Measurements from ENCODE around the gene NELL1. TPM values are rescaled to one million over a fixed set of nuclear protein-coding genes. Genes with fewer than 3 reads are reported as not detected.

Gene NELL1
- polyA plus RNA-seq, 1 of the 3 experiments (the other 2 are of a cell fraction) = not detected

DNA sequence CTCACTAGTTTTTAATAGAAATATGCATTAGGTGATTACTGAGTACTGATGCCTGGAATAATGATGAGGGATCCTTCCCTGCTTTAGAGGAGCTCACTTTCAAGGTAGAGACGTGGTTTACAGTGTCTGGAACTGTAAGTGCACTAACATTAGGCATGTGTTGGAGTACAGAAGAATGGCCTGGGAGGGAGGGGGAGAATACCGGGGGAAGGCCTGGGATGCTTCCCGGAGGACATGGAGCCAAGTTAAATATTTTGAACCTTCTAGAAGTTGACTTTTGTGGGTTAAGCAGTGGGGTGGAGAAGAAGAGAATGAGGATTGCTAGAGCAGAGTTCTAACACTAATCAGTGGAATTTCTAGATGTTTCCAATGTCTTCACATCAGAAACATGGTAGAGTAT, 261.6 kb downstream of the NELL1 start (continued):
- TF ChIP-seq ZBTB33 (IDR thresholded peaks at IDR 0.05; ENCODE audit: borderline replicate concordance, low read depth) (no peak), RFX5 (IDR thresholded peaks at IDR 0.05; ENCODE audit: low read length) (no peak), SMC3 (IDR thresholded peaks at IDR 0.05; ENCODE audit: low read depth, low read length) (no peak), GABPA (IDR thresholded peaks at IDR 0.05; ENCODE audit: low read depth) (no peak), FOXM1 (IDR thresholded peaks at IDR 0.05; ENCODE audit: low read depth) (no peak)
- TF ChIP-seq, protein P1, sequence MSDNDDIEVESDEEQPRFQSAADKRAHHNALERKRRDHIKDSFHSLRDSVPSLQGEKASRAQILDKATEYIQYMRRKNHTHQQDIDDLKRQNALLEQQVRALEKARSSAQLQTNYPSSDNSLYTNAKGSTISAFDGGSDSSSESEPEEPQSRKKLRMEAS (IDR thresholded peaks at IDR 0.05; ENCODE audit: low read depth) = no peak

GRCh38 chr11:20933086-20933485, 263.7 kb downstream of the NELL1 start:
- Histone ChIP-seq H3F3A (replicated peaks; ENCODE audit: insufficient read depth) (no peaks in the 10 kb centered on the region), H2AFZ (ENCODE audit: low read depth) (no peak overlapping the region), H4K20me1 (ENCODE audit: insufficient read depth) (no peaks in the 10 kb centered on the region), H3K27me3 (ENCODE audit: insufficient read depth) (no peaks in the 10 kb centered on the region), H3K9me2 (no peaks in the 10 kb centered on the region), H3K4me2 (no peak overlapping the region), H3K9me3 (no peaks in the 10 kb centered on the region), H3K4me3 (ENCODE audit: low read depth in 2 of 2, low read length in 1 of 2) (no peak overlapping the region), H3K27ac (ENCODE audit: low read depth in 2 of 2, low read length in 1 of 2) (no peak overlapping the region), H3K4me1 (ENCODE audit: control insufficient read depth in 1 of 2, insufficient read depth in 2 of 2, low read depth in 1 of 2, low read length in 1 of 2) (no peaks in the 10 kb centered on the region; a peak in 1 of 4 replicates), H3K79me2 (ENCODE audit: insufficient read depth) (no peaks in the 10 kb centered on the region), H3K36me3 (replicated peaks in 1 of 2; ENCODE audit: control insufficient read depth in 1 of 2, insufficient read depth in 2 of 2, low read length in 1 of 2) (no peaks in the 10 kb centered on the region), H3K9ac (no peak overlapping the region)
- no peak for DNase-seq
- TF ChIP-seq, protein P1 (IDR thresholded peaks at IDR 0.05; ENCODE audit: low read depth) = no peak
- TF ChIP-seq, protein P2, sequence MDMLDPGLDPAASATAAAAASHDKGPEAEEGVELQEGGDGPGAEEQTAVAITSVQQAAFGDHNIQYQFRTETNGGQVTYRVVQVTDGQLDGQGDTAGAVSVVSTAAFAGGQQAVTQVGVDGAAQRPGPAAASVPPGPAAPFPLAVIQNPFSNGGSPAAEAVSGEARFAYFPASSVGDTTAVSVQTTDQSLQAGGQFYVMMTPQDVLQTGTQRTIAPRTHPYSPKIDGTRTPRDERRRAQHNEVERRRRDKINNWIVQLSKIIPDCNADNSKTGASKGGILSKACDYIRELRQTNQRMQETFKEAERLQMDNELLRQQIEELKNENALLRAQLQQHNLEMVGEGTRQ (IDR thresholded peaks at IDR 0.05; ENCODE audit: borderline replicate concordance, low read depth, low read length) = no peak
- TF ChIP-seq EZH2phosphoT487 (IDR thresholded peaks at IDR 0.05; ENCODE audit: borderline replicate concordance, low read depth) (no peak), MXI1 (IDR thresholded peaks at IDR 0.05; ENCODE audit: low read depth, low read length) (no peak)
- WGBS (ENCODE audit: low lambda C conversion rate) = 22% methylated on average over 3 of the region's 3 CpGs
- ChIA-PET POLR2A (no interaction called here), CTCF (interaction anchor here (1.3 kb wide), 1 partner anchor 13 kb away, joined by 4 read pairs; no protein-coding TSS in a partner anchor)

GRCh38 chr11:20933958-20934357, 264.6 kb downstream of the NELL1 start:
- no peaks in the 10 kb centered on the region; a peak in 1 of 4 replicates for H3K4me1 ChIP-seq (ENCODE audit: control insufficient read depth in 1 of 2, insufficient read depth in 2 of 2, low read depth in 1 of 2, low read length in 1 of 2)
- TF ChIP-seq SIN3A (IDR thresholded peaks at IDR 0.05; ENCODE audit: borderline replicate concordance, low read depth, low read length) (no peak), CHD2 (IDR thresholded peaks at IDR 0.05; ENCODE audit: low read length, partially characterized antibody) (no peak), POLR2AphosphoS5 (IDR thresholded peaks at IDR 0.05; ENCODE audit: low read depth, low read length) (no peak), USF1 (IDR thresholded peaks at IDR 0.05; ENCODE audit: borderline replicate concordance, low read depth) (no peak), PBX3 (IDR thresholded peaks at IDR 0.05) (no peak), FOXJ3 (CRISPR knock-in tag; IDR thresholded peaks at IDR 0.05) (no peak), EP300 (IDR thresholded peaks at IDR 0.05; ENCODE audit: borderline replicate concordance in 1 of 2, low read depth in 1 of 2, low read length in 1 of 2) (no peak), RFX5 (IDR thresholded peaks at IDR 0.05; ENCODE audit: low read length) (no peak), TCF12 (IDR thresholded peaks at IDR 0.05) (no peak), GABPA (IDR thresholded peaks at IDR 0.05; ENCODE audit: low read depth) (no peak), YY1 (IDR thresholded peaks at IDR 0.05; ENCODE audit: low read depth) (no peak), JUND (IDR thresholded peaks at IDR 0.05) (no peak)
- TF ChIP-seq, protein P3, sequence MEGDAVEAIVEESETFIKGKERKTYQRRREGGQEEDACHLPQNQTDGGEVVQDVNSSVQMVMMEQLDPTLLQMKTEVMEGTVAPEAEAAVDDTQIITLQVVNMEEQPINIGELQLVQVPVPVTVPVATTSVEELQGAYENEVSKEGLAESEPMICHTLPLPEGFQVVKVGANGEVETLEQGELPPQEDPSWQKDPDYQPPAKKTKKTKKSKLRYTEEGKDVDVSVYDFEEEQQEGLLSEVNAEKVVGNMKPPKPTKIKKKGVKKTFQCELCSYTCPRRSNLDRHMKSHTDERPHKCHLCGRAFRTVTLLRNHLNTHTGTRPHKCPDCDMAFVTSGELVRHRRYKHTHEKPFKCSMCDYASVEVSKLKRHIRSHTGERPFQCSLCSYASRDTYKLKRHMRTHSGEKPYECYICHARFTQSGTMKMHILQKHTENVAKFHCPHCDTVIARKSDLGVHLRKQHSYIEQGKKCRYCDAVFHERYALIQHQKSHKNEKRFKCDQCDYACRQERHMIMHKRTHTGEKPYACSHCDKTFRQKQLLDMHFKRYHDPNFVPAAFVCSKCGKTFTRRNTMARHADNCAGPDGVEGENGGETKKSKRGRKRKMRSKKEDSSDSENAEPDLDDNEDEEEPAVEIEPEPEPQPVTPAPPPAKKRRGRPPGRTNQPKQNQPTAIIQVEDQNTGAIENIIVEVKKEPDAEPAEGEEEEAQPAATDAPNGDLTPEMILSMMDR (IDR thresholded peaks at IDR 0.05) = no peak

More at GRCh38 chr11:20933958-20934357, 264.6 kb downstream of the NELL1 start:
- H3K27ac ChIP-seq (ENCODE audit: low read depth in 2 of 2, low read length in 1 of 2) = no peak overlapping the region
- H3K4me3 ChIP-seq (ENCODE audit: low read depth in 2 of 2, low read length in 1 of 2) = no peak overlapping the region
- no peaks in the 10 kb centered on the region for H3K79me2 ChIP-seq (ENCODE audit: insufficient read depth)
- H3K36me3 ChIP-seq (replicated peaks in 1 of 2; ENCODE audit: control insufficient read depth in 1 of 2, insufficient read depth in 2 of 2, low read length in 1 of 2) = no peaks in the 10 kb centered on the region
- DNase-seq = no peak
- 10% methylated on average over 3 of the region's 3 CpGs for WGBS (ENCODE audit: low lambda C conversion rate)
- no peak overlapping the region for H3K9ac ChIP-seq
- no peaks in the 10 kb centered on the region for H4K20me1 ChIP-seq (ENCODE audit: insufficient read depth)
- H2AFZ ChIP-seq (ENCODE audit: low read depth) = no peak overlapping the region
- ChIA-PET POLR2A (no interaction called here), CTCF (interaction anchor here (1.3 kb wide), 1 partner anchor 13 kb away, joined by 4 read pairs; no protein-coding TSS in a partner anchor)
- no peak overlapping the region for H3K4me2 ChIP-seq
- no peaks in the 10 kb centered on the region for H3K9me3 ChIP-seq
- no peaks in the 10 kb centered on the region for H3K27me3 ChIP-seq (ENCODE audit: insufficient read depth)
- H3K9me2 ChIP-seq = no peaks in the 10 kb centered on the region
- no peaks in the 10 kb centered on the region for H3F3A ChIP-seq (replicated peaks; ENCODE audit: insufficient read depth)
